Ascending aorta (tissue), 2 donors: ENCODE results near the gene RIMBP2. TPM values are rescaled to one million over a fixed set of nuclear protein-coding genes. Genes with fewer than 3 reads are reported as not detected.

Experiments used
- DNase-seq, 2 donors: peaks; one replicate each; pipeline ENCODE4 v3.0.0-alpha.2; 2019; ENCODE audit warnings: low spot score in 2 of 2
- H3K27ac ChIP-seq, 2 donors: fragments of 200-600 bp; sonication (generic); one replicate each; pipeline ENCODE4 v1.5.1; 2016 to 2017; ENCODE audit warnings: mild to moderate bottlenecking in 1 of 2
- H3K27me3 ChIP-seq: fragments of 200-600 bp; sonication (generic); one replicate; pipeline ENCODE4 v1.5.1; 2017
- H3K36me3 ChIP-seq, 2 donors: fragments of 200-600 bp; sonication (generic); one replicate each; pipeline ENCODE4 v1.5.1; 2016
- H3K4me1 ChIP-seq, 2 donors: fragments of 200-600 bp; sonication (generic); one replicate each; pipeline ENCODE4 v1.5.1; 2016 to 2017; ENCODE audit warnings: mild to moderate bottlenecking in 1 of 2
- H3K4me3 ChIP-seq, 2 donors: fragments of 200-600 bp; sonication (generic); one replicate each; pipeline ENCODE4 v1.5.1; 2016 to 2017; ENCODE audit warnings: mild to moderate bottlenecking in 1 of 2
- H3K9me3 ChIP-seq, 2 donors: fragments of 200-600 bp; sonication (generic); one replicate each; pipeline ENCODE4 v1.5.1; 2016
- CTCF ChIP-seq, 3 experiments: fragments of 200-600 bp in 2 of 3; fragments of 450-650 bp in 1 of 3; sonication (generic) in 2 of 3; IDR thresholded peaks; one replicate each; pipeline ENCODE4 v1.5.1; 2016 to 2019; ENCODE audit warnings: antibody characterized with exemption in 3 of 3, mild to moderate bottlenecking in 1 of 3, moderate library complexity in 1 of 3
- intact Hi-C: fragments of 100-400 bp; cut with DNase I; formaldehyde crosslinking; loops from one replicate; pipeline ENCODE4 v1.15.1; 2023
- total RNA-seq: library from RNA; depleted of rRNA; stranded (reverse); fragments of >200 nt; gene quantifications from one replicate; pipeline ENCODE4 v1.1.0, GENCODE V29; 2016

RIMBP2 gene
- total RNA-seq, 1 donor from 2014 or later = not detected

GRCh38 chr12:130428116-130428515 lies 288.0 kb downstream of the RIMBP2 start:
- Histone ChIP-seq H3K27ac (no peak overlapping the region), H3K36me3 (no peaks in the 10 kb centered on the region), H3K27me3 (no peaks in the 10 kb centered on the region), H3K4me1 (no peaks in the 10 kb centered on the region), H3K9me3 (no peaks in the 10 kb centered on the region), H3K4me3 (no peak overlapping the region)
- intact Hi-C loops = no loop called here
- no peak for TF ChIP-seq CTCF (IDR thresholded peaks at IDR 0.05)
- peak in 1 of 2 donors; percentile 50 for DNase-seq

GRCh38 chr12:130427381-130427887 lies 288.7 kb downstream of the RIMBP2 start:
- no peaks in the 10 kb centered on the region for H3K27me3 ChIP-seq
- H3K4me1 ChIP-seq = no peaks in the 10 kb centered on the region
- H3K4me3 ChIP-seq = no peak overlapping the region
- no peaks in the 10 kb centered on the region for H3K36me3 ChIP-seq
- DNase-seq = peak in 1 of 2 donors; percentile 46
- no peak for TF ChIP-seq CTCF (IDR thresholded peaks at IDR 0.05)
- no peak overlapping the region for H3K27ac ChIP-seq
- intact Hi-C loops = no loop called here
- no peaks in the 10 kb centered on the region for H3K9me3 ChIP-seq

- Histone ChIP-seq H3K27me3 (no peaks in the 10 kb centered on the region), H3K27ac (no peak overlapping the region), H3K9me3 (no peaks in the 10 kb centered on the region), H3K4me3 (no peak overlapping the region), H3K4me1 (no peaks in the 10 kb centered on the region), H3K36me3 (no peaks in the 10 kb centered on the region)
- DNase-seq = peak in 1 of 2 donors; percentile 9
- TF ChIP-seq CTCF (IDR thresholded peaks at IDR 0.05) = no peak
- intact Hi-C loops = no loop called here
Measured at GRCh38 chr12:130425698-130426245, 290.3 kb downstream of the RIMBP2 start.

- no peak for TF ChIP-seq CTCF (IDR thresholded peaks at IDR 0.05)
- Histone ChIP-seq H3K36me3 (no peaks in the 10 kb centered on the region), H3K4me1 (no peaks in the 10 kb centered on the region), H3K27ac (no peak overlapping the region), H3K27me3 (no peaks in the 10 kb centered on the region), H3K9me3 (no peaks in the 10 kb centered on the region), H3K4me3 (no peak overlapping the region)
- peak in 1 of 2 donors; percentile 44 for DNase-seq
- intact Hi-C loops = no loop called here
Measured at GRCh38 chr12:130424858-130425697, 291.0 kb downstream of the RIMBP2 start.

GRCh38 chr12:130423991-130424857 lies 291.9 kb downstream of the RIMBP2 start:
- TF ChIP-seq CTCF (IDR thresholded peaks at IDR 0.05) = no peak
- DNase-seq = peak in 1 of 2 donors; percentile 53
- intact Hi-C loops = no loop called here
- H3K27ac ChIP-seq = no peak overlapping the region
- H3K4me3 ChIP-seq = no peak overlapping the region
- H3K27me3 ChIP-seq = no peaks in the 10 kb centered on the region
- H3K36me3 ChIP-seq = no peaks in the 10 kb centered on the region
- no peaks in the 10 kb centered on the region for H3K9me3 ChIP-seq
- no peaks in the 10 kb centered on the region for H3K4me1 ChIP-seq
